GM18868 (cell line): ENCODE data around the gene ACVR1.

Source experiments
- ATAC-seq: cut with Tn5 transposase; IDR thresholded peaks from one replicate; pipeline ENCODE4 v1.9.1; 2021; ENCODE audit warnings: mild to moderate bottlenecking, moderate library complexity; ENCODE audit not compliant: unreplicated experiment

Gene ACVR1

DNA sequence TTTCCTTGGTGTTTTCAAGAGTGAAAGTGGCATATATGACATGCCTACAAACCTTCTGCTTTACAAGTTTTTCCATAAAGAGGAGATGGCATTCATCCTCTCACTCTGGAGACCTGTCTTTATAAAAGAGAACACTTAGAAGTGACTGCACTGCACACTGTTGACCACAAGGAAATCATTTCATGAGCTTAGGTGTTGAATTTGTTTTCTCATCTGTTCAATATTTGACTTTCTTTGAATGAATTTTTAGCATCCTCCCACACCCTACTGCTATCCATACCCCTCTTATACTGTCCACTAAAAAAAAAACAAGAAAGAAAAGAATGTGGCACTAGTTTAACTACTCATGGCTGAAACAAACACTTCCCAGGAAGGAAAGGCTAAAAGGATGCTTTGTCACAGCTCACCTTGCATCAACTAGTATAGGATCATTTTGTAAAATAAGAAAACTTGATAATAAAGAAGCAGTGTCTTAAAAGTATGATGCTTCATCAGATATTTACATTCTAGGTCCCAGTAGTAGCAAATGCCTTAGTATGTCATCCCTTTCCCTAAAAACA lies 83.0 kb downstream of the ACVR1 start:
- ATAC-seq: no peak

DNA sequence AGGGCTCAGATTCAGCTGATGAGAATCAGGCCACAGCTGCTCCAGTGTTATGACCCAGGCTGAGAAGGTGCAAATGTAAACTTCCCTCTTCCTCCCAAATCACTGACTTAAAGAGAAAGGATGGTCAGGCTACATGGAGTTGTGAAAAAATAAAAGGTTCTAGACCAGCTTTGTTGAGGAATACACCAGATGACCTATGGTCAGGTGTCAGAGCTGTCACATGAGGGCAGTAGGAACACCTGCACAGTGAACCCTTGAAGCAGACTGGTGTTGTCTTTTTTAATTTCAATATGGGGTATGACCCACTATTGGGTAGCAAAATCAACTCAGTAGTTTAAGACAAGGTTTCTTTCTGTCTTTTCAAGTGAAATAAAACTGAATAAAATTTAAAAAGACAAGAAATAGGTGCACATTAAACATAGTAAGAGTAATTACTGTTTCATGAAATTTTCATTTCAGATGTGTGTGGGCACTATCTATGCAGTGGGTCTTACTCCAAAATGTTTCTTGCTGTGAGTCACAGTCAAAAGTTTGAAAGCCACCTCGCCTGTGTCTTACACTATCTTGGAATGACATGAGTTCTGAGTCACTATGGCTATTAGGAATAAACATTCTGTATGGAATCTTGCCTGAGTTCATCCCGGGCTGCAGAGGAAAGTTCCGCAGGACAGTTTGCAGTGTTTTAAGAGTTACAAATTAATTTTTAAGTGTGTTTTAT lies 83.6 kb downstream of the ACVR1 start:
- no peak for ATAC-seq

DNA sequence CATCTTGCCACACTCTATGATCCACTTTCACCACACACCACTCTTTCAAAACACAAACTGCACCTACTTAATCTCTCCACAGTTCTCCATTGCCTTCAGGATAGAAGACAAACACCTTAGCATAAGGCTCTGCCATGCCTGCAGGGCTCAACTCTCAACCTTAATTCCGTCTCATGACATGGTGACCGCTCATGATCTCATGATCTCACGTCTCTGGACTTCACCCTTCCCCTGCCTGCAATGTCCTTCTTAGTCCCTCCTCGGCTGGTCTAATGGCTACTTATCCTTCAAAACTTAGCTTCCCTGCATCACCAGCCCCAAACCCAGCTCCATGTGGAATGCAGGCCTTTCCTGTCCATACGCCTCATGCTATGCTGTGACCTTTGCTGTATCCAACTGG lies 85.3 kb downstream of the ACVR1 start:
- ATAC-seq: no peak

DNA sequence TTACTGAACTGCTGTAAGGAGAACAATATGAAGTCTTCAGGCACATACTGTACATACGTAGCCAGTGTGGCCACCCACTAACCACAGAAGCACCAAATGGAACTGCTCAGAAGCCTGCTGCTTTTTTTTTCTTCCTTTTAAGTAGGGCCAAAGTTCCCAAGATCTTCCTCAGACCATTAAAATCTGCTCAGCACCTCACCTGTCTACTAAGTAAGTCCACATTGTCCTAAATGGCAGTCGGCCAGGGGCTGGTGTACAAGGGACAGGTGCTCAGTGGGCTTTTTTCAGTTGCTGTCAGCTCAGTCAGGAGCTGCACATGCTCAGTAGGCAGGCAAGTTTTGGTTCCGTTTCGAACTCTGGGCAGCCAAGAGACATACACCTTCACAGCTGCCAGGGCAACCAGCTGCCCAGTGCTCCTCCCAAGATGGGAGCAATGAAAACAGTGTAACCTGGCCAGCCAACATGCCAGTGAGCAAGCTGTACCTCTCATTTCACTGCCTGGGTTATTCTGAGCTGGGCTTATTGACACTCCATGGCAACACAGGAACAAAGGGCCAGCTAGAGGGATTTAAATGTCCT lies 86.1 kb downstream of the ACVR1 start:
- no peak for ATAC-seq

DNA sequence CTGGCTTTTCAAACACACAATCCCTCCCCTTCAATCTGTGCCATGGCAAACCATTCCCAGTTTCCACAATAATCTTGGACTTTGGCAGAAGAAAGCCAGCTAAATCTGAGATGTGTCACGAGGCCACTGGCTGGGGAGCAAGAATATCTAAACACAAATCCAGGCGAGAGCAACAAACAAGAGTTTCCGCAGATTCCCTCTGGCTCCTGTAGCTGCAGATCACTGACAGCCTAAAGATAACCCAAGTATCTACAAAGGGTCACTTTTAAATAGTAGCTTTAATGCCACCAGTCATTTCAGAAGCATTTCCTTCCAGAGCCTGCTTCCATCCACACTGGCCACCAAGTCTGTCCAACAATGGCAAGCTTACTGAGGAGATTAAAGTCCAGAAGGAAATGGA lies 86.9 kb downstream of the ACVR1 start:
- ATAC-seq: no peak

DNA sequence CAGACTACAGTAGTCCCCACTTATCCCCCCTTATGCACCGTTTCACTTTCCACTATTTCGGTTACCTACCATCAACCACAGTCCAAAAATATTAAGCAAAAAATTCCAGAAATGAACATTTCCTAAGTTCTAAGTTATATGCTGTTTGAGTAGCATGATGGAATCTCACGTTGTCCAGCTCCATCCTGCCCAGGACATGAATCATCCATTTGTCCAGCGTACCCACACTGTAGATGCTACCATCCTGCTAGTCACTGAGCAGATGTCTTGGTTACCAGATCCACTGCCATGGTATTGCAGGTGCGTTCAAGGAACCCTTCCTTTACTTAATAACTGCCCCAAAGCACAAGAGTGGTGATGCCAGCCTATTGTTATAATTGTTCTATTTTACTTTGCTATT lies 87.9 kb downstream of the ACVR1 start:
- ATAC-seq: no peak

DNA sequence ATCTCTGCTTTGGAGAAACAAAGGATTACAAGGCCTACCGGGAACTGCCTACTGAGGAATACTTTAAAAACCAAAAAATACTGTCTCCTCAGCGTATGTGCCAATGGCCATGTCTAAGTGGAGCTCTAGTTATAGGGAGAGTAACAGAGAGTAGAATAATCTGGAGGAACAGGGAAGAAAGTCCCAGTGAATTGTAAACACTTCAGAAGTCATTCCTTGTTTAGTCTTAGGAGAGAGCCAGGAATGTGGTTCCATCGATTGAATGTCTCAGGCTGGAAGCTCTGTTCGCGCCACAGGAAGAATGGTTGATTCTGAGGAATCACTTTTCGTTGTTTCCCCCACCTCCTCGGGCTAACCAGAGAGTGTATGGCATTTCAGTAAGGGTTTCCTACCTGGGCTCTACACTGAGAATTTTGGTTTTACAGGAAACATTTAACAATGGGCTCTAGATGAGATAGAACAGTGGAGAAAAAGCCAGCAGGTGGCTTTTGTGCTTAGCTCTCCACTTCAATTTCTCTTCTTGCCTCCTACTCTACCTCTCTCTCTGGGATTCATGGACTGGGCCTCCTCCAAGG lies 88.7 kb downstream of the ACVR1 start:
- no peak for ATAC-seq

DNA sequence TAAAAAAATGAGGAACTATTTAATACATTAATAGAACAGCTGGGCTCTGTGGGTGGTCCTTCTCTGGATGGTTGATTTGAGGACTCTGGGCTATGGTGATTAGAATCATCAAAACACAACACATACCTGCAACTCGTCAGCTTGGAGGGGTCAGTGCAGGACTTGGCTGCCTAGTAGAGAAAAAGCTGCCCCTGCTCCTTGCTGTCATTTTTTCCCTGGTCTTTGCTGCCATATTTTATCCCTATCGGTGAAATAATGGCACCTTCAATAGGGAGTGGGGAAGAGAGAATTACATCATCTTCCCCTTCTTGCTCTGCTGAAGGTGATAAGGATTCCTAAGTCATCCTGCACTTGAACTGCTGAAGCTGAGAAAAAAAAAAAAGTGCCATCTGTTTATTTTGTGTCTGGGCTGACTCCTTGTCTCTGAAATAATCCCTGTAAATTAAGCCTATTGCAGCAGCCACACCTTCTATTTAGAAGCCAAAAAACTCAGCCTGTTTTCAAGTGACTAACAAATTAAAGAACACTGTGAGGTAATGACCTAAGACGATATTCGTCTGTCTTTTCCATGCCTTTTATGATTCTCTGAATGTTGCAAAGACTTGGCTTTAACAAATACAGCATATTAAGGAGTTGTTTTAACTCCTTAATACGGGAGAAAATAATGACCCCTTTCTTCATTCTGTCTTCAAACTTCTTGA lies 89.3 kb downstream of the ACVR1 start:
- ATAC-seq: no peak

DNA sequence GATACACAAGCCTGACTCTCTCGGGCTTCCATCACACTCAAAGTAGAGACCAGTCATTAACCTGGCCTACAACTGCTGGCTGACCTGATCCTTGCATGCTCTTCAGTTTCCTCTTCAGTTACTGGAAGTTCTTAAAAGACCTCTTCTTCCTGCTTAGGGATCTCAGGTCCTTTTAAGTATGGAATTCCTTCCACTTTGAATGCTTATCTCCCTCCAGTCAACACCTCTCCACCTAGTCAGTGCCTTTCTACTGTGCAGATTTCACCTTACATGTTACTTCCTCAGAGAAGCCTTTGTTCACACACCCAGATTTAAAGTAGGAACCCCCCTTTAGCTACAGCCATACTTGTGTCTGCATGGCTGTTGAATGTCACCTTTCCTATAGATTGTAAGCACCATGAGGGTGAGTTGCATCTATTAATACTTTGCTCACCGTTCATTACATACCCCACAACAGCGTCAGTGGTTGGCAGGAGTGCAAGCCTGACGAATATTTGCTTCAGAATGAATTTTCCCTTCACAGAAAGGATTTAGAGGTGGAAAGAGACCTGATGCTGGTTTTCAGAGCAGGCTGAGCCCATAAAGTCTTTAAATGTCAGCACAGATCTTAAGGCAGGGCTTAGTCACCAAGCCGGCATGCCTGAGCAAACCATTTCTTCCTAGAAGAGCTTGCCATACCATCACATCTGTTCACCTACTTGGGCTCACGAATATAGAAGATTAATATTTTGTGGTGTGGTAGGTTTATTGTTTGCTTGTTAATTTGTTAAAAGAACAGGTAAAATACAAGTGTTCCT lies 90.1 kb downstream of the ACVR1 start:
- no peak for ATAC-seq

DNA sequence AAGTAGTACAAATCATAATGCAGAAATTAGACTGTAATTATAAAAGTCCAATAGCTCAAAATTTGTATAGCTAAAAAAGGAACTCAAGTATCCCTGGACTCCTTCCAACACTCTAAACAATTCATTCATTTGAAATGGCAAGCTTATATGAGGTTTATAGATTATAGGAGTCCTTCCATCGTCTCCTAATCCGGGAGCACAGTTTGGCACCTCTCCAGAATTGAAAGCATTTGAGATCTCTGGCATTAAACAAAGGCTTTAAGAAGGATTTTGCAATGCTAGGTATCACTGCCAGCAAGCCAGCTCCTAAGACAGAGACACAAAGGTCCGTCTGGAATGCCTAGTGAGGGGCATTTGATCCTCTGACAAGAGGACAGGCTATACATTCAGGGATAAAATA lies 90.9 kb downstream of the ACVR1 start:
- no peak for ATAC-seq

DNA sequence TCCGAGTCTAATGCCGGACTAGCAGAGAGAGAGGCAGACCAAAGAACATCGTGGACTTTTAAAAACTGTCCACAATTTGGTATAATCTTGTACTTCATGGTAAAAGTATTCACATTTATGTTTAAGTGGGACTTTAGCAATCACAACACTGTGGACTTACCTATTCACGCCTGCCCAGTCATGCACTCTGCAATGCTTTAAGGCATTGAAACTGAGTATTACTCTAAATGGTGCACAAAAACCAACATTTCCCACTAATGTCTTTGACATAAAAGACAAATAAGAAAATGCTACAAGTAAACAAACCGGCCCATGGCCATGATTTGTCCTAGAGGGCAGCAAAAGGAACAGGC lies 91.3 kb downstream of the ACVR1 start:
- ATAC-seq: no peak

DNA sequence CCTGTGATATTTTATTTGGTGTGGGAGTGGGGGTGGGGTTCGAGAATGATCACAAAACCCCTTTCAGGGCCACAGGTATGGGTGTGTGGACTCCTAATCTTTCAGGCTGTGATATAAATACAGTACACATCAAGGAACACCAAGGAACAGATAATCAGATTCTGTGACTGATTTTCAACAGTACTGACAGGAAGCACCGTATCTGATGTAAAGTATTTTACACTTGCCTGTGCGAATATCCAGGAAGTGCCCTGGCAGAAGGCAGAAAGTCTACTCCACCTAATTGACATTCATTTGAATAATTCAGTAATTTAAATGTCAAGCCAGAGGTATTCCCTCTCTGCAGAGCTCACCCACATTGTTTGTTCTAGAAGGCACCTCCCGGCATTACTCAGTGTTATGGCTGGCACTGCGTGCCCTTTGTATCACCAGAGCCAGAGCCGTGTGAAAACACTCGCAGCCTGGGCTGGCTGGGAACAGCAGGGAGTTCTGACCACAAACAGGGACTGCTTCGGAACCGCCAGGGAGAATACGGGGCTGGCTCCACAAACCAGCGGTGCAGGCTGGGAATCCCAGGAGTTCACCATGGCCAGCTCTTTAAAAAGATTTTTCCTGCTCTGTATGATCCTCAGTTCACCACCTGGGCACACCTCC lies 91.8 kb downstream of the ACVR1 start:
- ATAC-seq: no peak

DNA sequence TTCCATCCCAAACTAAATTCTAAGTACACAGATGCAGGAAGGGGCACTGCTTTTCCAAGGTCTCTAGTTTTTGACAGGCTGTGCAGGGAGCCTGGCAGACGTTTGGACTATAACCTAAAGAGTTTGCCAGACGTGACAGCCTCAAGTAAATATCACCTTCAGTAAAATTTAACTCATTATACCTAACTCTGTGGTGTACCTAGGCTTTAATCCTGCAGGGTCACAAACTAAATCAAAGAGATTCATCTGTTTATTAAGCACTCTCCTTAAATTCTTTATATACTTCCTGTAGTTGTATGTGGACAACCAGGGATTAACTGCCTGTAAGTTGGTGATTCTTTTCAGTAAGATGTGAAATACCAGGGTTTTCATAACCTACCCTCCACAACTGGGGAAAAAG lies 92.9 kb downstream of the ACVR1 start:
- no peak for ATAC-seq

DNA sequence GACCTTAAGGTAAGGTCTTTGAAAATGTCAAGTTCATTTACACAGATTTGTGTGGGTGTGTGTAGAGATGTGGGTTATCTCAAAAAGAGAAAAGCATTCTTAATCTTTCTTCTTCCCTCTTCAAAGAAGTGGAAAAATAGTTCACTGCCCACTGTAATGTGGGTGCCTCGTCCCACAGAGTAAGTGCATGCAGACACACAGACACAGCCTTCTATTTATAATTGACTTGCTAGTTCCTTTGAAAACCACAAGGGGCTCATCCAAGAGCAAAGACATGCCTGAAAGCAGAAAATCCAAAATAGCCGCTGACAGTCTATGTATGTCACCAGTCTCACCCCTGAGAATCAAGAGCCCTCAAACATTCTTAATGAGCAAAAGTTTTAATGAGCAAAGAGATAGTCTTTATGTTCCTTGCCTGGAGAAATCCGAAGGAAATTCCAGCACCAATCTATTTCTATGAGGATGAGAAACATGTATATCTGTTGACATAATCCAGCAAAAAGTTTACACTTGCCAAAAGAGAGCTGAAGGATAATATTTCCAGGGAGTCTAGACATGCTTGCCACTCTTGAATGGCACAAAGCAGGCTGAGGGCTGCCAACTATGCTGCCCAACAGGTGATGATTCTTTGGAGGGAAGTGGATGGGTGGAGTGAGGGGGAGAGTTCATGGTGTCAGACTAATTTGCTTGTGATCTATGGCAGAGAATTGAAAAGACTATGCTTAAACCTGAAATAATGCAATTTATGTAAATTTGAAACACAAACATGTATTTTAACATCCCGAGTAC lies 93.9 kb downstream of the ACVR1 start:
- no peak for ATAC-seq

DNA sequence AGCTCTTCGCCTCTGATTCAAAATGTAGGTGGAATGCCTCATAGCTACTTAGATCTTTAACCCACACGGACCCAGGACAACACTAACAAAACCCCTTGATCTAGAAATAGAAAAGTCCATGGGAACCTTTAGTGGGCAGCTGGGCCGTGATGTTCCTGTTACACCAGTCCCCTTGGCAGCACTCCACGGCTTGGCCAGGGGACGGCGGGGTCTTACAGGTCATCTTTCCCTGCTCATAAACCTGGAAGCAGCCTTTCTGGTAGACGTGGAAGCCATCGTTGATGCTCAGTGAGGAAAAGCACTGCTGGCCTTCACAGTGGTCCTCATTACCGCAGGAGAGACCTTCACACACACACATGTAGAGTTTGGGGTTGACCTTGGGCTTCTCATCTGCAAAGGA lies 95.9 kb downstream of the ACVR1 start:
- no peak for ATAC-seq

DNA sequence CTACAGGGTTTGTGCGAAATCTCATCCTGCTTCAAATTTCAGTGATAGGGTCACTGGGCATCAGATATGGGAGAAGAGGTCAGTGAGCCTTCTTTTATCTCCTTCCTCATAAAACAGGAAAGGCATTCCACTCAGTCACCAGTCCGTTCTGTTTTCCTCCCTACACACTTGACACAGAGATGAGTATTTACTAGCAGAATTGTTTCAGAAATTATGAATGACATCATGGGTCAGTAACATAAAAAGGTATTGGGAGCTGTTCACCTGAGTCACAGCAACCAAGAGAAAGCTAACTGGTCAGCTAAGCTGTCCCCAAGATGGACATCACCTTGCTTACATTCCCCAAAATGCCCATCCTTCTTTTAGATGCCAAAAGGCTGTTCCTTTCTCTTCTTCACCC lies 96.3 kb downstream of the ACVR1 start:
- no peak for ATAC-seq

DNA sequence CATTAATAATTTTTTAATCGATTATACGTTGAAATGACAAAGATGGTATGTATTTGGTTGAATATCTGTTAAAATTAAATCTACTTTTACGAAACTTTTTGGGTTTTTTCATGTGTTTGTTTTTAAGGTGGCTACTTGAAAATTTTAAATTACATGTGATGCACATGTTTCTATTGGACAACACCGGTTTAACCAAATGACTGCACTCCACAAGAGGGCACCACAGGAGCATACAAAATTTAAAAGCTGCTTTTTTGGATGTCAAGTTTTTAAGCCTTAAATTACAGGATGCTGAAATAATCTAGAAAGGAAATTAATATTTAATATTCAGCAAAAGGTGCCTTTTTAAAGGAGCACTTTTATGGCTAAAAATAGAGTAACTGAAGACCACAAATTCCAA lies 98.7 kb downstream of the ACVR1 start:
- ATAC-seq: no peak

DNA sequence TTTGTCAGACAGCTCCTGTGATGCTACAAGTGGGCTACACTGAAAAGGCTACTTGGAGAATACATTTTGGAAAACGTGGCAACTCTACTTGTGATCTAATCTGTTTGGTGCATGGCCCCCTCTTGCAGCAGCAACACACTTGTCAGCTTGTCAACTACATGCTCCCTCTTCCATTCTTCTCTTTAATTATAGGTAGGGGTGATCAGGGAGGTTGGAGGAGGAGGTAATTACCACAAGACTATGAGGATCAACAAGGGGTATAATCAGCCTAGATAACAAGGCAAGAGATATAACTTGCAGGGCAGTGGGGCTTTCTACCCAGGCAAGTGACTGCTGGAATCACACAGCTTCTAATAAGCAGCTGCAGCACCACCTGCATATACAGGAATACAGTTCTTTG lies 104.9 kb downstream of the ACVR1 start:
- no peak for ATAC-seq

DNA sequence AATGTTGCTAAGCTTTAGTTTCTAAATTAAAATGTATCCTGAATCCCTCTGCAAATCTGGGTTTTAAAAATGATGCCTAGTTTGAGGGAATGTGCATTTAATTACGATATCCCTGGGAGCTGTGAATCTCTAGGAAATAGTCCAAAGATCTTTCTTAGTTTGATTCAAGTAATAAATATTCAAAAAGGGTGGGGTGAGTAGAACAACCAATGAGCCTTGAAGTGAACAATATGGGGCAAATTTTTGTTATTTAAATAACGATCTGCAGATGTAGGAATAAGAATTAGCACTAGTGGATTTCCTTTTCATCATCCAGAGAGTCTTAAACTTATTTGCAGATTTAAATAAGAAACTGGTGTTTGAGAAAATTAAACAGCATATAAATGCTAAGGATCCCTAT lies 106.3 kb downstream of the ACVR1 start:
- no peak for ATAC-seq

DNA sequence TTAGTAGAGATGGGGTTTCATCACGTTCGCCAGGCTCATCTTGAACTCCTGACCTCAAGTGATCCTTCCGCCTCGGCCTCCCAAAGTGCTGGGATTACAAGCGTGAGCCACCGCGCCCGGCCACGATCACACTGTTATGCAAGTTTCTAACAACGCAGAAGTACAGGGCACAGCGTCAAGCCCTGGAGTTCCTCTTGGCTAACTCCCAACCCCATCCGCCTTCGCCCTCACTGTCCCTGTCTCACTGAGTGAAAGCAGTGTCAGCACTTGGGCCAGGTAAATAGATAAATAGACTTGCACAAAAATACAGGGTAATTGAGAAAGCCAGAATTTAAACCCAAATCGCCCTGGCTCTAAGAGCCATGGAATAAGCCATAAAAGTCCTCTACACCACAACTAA lies 111.7 kb downstream of the ACVR1 start:
- ATAC-seq: no peak
